HG03039 (cell line): ENCODE data around the gene IFITM1.
"Not testable (repeated sequence)": the region's sequence is repeated elsewhere in the genome, so short reads cannot be mapped to it uniquely, and the experiment has no call there.

Experiments
- ATAC-seq: cut with Tn5 transposase; IDR thresholded peaks from one replicate; pipeline ENCODE4 v1.9.1; 2021; ENCODE audit warnings: mild to moderate bottlenecking, moderate library complexity; ENCODE audit not compliant: unreplicated experiment

IFITM1 gene

DNA sequence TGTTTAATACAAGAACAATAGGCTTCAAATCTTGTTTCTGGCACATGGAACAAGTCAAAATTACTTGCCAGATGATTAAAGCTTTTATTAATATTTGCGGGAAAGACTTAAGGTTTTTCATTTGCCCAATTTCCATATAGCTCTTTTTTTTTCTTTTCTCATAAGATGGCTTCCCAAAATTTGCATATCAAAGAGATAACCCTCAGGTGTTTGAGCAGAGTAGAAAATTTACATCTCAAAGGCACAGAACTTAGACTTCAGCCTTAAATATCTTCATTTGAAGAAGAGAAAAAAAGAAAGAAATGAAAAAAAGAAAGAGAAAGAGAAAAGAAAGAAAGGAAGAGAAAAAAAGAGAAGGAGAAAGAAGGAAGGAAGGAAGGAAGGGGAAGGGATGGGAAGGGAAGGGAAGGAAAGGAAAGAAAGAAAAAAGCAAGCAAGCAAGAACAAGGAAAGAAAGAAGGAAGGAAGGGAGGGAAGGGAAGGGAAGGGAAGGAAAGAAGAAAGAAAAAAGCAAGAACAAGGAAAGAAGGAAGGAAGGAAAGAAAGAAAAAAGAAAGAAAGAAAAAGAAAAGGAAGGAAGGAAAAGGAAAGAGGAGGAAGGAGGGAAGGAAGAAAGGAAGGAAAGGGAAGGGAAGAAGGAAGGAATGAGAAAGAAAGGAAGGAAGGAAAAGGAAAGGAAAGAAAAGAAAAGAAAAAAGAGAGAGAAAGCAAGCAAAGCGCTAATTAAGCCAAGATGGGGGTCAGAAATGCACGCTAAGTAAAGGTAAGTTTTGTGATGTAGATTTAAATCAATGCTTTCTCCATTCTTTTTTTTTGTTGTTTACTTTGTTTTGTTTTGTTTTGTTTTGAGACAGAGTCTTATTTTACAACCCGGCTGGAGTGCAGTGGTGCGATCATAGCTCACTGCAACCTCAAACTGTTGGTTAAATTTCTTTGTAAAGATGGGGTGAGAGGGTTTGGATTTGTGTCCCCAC lies 27.0 kb downstream of the IFITM1 start:
- ATAC-seq = no peak

DNA sequence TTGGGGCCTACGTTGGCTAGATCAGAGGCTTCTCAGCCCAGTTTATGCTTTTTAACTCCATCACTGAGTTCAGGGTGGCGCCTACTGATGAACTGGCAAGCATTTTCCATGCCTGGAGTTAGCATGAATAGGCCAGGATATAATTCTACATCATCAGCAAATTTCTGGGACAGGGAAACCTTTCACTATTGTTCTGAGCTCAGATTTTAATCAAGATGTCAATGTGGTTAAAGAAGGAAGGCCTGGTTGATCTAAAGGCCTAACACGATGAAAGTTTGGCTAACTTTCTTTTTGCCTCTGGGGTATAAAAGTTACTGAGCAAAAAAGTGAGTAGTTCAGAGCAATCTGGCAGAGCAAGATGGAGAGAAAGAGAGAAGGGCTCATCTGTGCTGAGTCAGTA lies 28.5 kb downstream of the IFITM1 start:
- ATAC-seq = no peak

DNA sequence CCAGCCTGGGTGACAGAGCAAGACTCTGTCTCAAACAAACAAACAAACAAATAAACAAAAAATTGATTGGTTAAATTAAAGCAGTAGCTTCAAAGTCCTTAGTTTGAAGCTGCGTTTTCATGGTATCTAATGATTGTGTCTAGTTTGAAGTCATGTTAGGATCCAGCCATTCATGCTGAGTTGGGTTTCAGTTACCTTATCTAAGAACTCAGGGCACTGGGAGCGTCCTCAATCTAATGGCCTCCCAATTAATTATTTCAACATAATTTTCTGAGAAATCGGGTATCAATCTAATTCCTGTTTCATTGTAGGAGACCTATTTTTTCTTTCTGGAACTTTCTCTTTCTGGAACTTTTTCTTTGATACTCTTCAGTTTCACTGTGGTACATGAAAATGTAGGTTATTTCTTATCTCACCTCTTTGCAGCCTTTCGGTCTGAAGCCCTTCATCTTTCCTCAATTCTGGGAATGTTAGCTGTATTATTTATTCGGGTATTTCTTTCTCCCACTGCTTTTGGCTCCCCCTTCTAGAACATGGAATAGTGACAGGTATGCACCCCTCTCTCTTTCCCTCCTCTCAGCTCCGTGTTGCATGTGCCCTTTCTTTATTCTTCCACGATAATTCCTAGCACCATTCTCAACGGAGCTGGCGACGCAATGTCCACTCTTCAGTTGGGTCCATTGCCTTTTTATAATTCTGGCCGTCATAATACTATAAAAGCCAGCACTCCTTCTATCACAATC lies 31.2 kb downstream of the IFITM1 start:
- no peak for ATAC-seq

DNA sequence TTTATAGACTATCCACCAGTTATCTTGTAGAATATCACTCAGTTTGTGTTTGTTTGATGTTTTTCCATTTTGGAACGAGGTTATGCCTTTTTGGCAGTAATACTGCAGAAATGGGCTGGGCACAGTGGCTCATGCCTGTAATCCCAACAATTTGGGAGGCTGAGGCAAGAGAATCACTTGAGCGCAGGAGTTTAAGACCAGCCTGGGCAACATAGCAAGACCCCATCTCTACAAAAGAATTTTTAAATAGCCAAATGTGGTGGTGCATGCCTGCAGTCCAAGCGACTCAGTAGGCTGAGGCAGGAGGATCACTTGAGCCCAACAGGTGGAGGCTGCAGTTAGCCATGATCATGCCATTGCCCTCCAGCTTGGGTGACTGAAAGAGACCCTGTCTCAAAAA lies 32.7 kb downstream of the IFITM1 start:
- no peak for ATAC-seq

DNA sequence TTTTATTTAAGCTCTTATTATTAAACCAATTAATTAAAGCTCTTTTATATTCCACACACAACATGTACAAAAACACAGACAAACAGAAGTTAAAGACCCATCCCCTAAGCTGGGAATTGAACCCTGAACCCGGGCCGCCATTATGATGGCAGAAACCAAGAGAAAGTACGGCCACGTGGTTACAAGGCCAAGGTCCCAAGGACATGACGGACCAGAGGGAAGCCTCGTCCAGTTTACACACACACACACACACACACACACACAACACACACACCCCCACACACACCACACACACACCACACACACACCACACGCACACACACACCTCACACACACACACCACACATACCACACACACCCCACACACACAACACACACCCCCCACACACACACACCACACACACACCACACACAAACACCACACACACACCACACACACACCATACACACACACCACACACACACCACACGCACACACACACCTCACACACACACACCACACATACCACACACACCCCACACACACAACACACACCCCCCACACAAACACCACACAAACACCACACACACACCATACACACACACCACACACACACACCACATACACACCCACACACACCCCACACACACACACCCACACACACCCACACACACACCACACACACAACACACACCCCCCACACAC lies 35.6 kb downstream of the IFITM1 start:
- not testable (repeated sequence) for ATAC-seq

DNA sequence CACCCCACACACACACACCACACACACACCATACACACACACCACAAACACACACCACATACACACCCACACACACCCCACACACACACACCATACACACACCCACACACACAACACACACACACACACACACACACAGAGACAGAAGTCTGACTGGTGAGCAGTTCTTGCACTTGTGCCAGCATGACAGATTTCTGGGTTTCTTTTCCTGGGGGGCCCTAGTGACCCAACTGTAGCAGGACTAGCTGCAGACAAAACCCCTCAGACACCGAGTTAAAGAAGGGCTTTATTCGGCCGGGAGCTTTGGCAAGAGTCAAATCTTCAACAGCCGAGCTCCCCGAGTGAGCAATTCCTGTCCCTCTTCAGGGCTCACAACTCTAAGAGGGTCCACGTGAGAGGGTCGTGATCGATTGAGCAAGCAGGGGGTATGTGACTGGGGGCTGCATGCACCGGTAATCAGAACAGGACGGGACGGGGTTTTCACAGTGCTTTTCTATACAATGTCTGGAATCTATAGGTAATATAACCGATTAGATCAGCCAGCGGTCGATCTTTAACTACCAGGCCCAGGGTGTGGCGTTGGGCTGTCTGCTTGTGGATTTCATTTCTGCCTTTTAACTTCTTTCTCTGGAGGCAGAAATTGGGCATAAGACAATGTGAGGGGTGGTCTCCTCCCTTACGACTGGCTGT lies 36.3 kb downstream of the IFITM1 start:
- ATAC-seq = not testable (repeated sequence)

DNA sequence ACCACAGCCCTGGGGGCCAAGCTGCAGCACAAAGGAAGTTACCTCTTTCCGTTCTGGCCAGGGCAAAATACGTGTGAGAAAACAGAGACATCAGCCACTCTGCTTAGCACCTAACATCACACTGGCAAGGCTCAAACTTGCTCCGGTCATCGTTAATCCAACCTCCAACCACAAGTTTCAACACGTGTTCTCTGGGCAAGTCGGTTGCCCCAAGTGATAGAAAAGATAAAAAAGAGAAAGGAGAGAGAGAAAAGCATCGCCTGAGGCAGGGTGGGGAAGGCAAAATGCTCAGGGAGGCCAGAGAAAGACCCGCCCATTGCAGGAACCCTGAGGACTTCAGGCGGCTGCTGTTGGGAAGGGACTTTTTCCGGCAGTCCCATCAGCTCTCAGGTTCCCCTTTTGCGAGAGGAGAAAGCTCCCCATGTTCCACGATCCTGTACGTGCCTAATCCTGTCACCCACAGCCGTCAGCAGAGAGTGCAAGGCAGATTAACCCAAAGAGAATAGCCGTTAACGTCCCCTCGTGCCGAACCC lies 36.9 kb downstream of the IFITM1 start:
- ATAC-seq = no peak

DNA sequence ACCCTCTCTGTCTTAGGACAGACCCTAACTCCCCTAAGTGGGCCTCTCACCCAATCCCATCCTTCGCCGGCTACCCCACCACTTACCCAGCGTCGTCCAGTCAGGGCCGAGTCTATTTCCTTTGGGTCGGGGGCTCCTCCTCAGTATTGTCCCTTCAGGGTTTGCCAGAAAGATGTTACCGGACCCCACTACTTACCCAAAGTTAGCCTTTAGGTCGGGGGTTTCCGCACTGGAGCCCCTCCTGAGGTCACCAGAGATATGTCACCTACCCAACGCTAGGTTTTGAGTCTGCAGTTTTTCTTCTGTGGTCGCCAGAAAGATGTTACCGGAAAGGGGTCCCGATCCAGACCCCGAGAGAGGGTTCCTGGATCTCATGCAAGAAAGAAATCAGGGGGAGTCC lies 37.6 kb downstream of the IFITM1 start:
- no peak for ATAC-seq

DNA sequence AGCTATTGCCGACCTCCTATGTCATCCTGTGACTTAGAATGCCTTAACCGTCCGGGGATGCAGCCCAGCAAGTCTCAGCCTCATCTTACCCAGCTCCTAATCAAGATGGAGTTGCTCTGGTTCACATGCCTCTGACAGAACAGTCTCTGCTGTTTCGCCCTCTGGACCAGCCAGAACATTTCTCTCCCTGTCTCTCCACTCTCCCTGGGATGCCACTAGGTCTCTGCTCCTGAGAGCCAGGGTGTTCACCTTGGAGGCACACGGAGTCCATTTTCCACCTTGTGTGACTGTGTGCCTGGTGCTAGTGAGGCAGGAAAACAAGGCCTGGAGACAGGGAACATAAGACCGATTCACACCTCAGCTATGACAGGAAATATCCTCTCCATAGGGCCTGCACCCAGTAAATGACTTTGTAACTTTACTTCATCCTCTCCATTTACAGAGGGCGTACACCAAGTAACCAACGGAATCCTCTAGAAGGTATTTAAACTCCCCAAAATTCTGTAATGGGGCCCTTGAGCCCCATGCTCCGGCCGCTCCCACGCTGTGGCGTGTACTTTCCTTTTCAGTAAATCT lies 38.7 kb downstream of the IFITM1 start:
- ATAC-seq = no peak

DNA sequence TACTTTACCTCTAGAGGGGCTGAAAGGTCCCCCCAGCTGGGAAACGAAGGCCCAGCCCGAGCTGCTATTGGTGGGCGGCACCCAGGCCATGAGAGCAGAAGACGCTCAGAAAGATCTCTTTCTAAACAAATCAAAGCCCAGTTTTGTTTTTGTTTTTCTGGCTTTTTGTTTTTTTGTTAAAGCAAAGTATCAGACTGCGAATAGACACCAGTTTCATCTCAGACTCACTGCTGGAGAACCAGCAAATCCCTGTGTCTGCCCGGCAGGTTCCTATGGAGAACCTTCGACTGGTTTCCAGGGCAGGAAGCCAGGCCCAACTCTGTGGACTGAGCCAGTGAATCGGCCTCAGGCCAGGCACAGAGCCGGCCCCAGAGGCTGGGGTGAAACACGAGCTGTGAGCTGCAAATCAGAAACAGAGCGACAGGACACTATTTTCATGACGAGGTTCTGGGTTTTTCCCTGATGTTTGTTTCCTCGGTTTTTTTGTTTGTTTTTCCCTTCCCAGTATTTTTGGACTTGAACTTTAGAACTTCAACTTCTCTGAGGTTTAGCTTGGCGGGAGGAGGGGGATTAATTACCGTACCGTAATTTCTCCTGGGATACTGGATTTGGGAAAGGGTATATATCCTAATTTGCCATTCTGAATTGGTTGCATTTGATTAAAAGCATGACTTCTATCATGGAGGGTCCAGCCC lies 39.5 kb downstream of the IFITM1 start:
- ATAC-seq = no peak

DNA sequence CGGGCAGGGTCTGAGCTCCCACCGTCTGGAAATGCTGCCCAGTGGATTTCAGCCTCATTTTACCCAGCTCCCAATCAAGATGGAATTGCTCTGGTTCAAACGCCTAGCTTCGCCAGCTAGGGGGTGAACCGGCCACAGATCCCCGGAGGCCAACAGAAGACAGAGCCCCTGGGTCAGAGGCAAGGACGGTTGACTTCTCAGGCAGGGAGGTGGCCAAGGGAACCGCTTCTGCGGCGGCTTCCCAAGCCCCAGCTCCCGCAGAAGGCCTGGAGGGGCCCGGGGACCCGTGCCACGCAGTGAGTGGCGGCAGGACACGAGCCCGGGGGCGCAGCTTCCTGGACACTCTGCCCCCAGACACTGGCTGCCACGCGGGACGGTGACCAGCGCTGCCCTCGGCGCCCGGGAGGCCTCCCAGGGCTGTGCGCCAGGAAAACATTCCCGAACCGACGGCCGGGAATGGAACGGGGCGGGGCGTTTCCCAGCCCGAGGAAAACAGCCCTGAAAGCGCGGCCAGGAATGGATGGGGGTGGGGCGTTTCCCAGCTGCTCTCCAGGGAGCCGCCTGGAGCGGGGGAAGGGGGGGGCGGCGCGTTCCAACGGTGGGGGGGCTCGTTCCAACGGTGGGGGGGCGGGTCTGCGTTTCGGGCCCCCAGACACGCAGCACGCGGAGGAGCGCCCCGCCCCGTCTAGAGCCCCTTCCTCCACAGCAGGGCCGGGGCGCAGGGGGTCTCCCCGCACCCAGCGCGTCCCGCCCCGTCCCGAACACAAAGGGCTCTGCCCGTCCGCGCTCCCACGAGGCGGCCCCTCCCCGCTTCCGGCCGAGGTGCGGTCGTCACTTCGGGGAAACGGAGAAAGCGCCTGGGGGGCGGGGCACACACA lies 42.0 kb downstream of the IFITM1 start:
- ATAC-seq = no peak

DNA sequence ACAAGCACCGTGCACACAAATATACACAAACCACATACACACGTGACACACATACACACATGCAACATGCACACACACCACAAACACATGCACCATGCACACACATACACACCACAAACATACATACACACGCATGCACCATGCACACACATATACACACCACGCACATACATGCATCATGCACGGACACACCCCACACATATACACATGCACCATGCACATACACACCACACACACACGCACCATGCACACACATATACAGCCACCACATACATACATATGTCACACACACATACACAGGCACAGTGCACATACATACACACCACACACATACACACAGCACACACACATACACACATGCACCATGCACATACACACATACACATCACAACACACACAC lies 42.8 kb downstream of the IFITM1 start:
- ATAC-seq = no peak

DNA sequence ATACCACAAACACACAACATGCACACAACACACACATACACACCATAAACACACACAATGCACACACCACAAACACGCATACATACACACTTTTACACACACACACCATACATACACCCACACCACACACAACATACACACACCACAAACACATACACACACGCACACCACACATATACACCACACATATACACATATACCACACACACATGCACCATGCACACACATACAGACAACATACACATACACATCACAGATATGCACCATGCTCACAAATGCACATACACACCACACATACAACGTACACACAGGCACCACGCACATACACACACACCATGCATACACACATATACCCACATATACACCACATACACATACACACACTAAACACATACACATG lies 43.7 kb downstream of the IFITM1 start:
- no peak for ATAC-seq

DNA sequence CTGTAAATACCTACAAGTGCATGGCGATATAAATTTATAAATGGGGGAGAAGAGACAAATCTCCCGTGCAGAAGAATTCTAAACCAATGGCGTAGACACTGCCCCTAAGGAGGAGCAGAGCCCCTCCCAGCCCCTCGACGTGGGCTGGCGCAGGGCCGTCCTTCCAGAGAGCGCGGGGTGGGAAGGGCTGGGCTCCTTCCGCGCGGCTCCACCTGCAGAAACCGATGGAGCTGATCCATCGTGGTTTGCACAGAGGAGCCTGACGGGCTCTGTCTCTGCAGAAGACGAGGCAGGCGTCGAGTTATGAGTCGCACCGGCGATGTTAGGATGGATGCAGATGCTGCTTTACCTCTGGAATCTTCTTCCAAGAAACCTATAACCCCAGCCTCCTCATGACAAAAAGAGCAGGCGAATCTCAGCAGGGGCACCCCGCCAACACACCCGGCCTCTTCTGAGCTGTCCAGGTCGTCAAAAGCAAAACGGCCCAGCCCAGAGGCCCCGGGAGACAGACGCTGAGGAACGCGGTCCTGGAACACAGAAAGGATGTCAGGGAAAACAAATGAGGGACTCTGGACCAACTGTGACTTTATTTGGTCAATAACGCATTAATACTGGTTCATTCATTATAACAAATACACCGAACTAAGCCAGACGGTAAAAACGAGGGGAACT lies 44.4 kb downstream of the IFITM1 start:
- no peak for ATAC-seq

DNA sequence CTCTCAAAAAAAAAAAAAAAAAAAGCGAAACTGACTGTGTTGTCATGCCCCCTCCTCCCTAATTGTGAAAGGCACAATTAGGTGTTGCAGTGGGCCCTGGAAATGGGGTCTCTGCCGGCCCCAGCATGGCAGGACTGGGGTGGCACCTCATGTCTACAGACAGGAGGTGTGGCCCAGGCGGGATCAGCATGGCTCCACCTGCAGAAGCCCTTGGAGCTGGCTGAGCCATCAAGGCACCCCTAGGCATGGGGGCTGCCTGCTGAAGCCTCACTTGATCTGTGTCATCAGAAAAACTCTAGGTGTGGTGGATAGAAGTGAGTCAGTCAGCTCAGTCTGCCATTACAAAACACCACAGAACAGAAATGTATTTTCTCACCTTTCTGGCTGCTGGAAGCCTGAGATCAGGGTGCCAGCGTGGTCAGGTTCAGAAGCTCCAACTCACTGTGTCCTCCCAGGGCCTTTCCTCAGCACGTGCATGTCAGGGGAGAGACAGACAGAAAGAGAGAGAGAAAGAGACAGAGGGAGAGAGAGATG lies 45.4 kb downstream of the IFITM1 start:
- ATAC-seq = no peak

DNA sequence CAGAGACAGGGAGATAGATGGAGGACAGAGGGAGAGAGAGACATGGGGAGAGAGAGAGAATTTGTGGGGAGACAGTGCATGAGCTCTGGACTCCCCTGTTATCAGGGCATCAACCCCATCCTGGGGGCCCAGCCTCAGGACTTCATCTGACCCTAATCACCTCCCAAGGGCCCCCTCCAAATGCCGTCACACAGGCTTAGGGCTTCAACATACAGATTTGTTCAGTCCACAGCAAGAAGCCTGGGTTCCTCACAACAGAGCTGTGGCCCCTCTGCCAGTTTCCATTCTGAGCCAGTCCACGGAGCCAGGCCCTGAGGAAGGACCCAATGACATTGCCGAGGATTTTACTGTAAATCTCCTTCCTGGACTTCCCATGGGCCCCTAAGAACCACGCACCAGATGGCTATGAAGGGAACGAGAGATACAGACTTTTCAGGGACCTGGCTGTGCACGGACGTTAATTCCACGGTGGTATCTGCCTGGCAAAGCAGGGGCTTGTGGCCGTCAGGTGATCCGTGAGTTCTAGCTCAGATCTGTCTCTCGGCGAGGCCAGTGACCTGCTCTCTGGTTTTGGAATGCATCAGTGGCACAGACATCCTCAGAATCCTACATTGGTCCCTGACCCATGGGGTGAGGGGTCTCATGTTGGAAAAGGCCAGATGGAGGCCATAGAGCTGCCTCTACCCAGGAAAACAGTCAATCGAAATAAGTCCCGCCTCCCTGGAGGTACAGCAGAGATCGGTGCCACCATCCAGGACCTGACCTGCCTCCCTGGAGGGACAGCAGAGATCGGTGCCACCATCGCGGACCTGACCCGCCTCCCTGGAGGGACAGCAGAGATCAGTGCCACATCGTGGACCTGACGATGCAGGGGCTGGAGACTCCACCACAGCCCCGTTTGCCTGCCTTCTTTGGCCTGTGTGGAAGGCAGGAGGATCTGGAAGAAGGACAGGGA lies 46.8 kb downstream of the IFITM1 start:
- ATAC-seq = no peak
